ENCODE data around the gene INSYN2B.

DNA sequence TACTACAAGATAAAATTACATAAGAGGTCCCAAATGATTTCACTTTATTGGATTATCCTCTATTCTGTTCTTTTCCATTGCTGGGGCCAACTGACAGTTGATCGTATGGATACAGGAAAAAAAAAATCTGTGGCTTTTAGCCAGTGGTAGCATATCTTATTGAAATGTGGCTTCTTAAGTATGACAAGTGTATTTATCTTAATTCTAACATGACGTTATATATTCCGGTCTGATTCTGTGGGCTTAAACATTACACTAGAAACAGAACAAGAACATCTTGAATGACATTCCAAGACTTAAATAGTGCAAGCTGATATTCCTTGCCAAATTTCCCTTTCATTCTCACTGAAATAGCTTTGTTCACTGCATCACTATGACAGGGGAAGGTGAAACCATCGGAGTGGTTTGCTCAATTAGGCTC, 117.9 kb downstream of the INSYN2B start:
- no peak for TF ChIP-seq CTCF (conservative IDR thresholded peaks at IDR 0.05; ENCODE audit: low read depth in 2 of 2)
- no peak for TF ChIP-seq EZH2 (IDR thresholded peaks at IDR 0.05; ENCODE audit: low read depth, unreplicated experiment)
- no peak for TF ChIP-seq CREB1 (CRISPR knock-in tag; IDR thresholded peaks at IDR 0.05; ENCODE audit: low read depth)
- no peak for TF ChIP-seq ZNF331 (CRISPR knock-in tag; IDR thresholded peaks at IDR 0.05; ENCODE audit: low read depth)
- no peak for TF ChIP-seq EZH2phosphoT487 (IDR thresholded peaks at IDR 0.05; ENCODE audit: unreplicated experiment)
- TF ChIP-seq, protein P1, sequence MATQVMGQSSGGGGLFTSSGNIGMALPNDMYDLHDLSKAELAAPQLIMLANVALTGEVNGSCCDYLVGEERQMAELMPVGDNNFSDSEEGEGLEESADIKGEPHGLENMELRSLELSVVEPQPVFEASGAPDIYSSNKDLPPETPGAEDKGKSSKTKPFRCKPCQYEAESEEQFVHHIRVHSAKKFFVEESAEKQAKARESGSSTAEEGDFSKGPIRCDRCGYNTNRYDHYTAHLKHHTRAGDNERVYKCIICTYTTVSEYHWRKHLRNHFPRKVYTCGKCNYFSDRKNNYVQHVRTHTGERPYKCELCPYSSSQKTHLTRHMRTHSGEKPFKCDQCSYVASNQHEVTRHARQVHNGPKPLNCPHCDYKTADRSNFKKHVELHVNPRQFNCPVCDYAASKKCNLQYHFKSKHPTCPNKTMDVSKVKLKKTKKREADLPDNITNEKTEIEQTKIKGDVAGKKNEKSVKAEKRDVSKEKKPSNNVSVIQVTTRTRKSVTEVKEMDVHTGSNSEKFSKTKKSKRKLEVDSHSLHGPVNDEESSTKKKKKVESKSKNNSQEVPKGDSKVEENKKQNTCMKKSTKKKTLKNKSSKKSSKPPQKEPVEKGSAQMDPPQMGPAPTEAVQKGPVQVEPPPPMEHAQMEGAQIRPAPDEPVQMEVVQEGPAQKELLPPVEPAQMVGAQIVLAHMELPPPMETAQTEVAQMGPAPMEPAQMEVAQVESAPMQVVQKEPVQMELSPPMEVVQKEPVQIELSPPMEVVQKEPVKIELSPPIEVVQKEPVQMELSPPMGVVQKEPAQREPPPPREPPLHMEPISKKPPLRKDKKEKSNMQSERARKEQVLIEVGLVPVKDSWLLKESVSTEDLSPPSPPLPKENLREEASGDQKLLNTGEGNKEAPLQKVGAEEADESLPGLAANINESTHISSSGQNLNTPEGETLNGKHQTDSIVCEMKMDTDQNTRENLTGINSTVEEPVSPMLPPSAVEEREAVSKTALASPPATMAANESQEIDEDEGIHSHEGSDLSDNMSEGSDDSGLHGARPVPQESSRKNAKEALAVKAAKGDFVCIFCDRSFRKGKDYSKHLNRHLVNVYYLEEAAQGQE (IDR thresholded peaks at IDR 0.05; ENCODE audit: unreplicated experiment): no peak
- no peak for TF ChIP-seq POLR2AphosphoS5 (IDR thresholded peaks at IDR 0.05; ENCODE audit: low read depth)
- TF ChIP-seq, protein P2, sequence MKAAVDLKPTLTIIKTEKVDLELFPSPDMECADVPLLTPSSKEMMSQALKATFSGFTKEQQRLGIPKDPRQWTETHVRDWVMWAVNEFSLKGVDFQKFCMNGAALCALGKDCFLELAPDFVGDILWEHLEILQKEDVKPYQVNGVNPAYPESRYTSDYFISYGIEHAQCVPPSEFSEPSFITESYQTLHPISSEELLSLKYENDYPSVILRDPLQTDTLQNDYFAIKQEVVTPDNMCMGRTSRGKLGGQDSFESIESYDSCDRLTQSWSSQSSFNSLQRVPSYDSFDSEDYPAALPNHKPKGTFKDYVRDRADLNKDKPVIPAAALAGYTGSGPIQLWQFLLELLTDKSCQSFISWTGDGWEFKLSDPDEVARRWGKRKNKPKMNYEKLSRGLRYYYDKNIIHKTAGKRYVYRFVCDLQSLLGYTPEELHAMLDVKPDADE (IDR thresholded peaks at IDR 0.05): no peak
- TF ChIP-seq ZNF114 (CRISPR knock-in tag; IDR thresholded peaks at IDR 0.05): no peak
